Pulmonary artery endothelial cell (primary cell): ENCODE results near the gene PRKN. TPM values are rescaled to one million over a fixed set of nuclear protein-coding genes. Genes with fewer than 3 reads are reported as not detected.

Source experiments
- DNase-seq: peaks from one replicate; pipeline ENCODE4 v3.0.0-alpha.2; 2011; ENCODE audit warnings: low read depth, low spot score
- total RNA-seq: library from RNA; depleted of rRNA; stranded (reverse); fragments of >200 nt; gene quantifications from 2 replicates; pipeline ENCODE4 v1.2.3, GENCODE V29; 2014

Gene PRKN
- total RNA-seq, 1 donor from 2014 or later, result 0.59 TPM

DNA sequence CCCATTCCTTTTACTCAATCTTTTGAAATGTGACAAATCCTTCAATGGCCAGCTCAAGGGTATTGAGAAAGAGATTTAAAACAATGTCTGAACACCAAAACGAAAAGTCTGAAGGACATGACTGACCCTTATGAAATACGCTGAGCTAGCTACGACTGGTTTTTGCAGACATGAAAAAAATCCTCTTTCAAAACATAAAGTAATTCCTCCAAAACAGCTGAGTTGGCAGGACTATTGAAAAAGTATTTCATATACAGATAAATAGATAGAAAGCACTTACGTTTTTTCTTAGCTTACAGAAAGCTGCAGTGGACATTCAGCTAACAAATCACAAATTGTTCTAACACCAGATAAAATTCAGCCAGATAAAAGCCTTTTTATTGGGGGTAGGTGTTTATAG lies 751.0 kb downstream of the PRKN start:
- DNase-seq, result no peak

DNA sequence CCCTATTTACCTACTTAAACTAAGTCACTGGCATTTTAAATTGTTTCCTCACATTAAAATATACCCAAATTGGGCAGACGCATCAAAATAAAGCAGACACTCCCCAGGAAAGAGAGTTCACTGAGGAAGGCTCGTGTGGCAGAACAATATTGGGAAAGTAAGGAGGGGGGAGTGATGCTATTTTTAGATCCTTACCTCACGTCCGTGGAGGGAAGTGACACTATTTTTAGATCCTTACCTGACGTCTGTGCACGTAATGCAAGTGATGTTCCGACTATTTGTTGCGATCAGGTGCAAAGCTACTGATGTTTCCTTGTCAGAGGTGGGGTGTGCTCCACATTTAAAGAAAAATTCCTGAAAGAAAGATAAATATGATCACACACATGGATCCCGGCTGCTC lies 754.5 kb downstream of the PRKN start:
- no peak for DNase-seq

DNA sequence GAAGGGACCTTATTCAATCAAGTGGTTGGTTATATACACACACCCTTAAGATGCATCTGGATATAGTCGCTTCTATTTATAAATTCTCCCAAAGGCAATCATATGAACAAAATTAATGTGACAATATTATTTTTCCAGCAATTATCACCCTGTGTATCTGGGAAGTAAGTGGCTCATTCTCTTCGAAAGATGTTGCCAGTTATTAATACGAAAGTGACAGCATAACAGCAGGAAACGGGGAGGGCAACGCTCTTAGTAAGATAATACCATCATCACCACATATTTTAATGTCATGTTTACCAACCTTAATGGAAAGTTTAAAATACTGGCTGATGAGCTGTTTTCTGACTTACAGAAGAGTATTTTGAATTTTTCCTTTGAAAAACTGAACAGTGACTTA lies 756.5 kb downstream of the PRKN start:
- no peak for DNase-seq

DNA sequence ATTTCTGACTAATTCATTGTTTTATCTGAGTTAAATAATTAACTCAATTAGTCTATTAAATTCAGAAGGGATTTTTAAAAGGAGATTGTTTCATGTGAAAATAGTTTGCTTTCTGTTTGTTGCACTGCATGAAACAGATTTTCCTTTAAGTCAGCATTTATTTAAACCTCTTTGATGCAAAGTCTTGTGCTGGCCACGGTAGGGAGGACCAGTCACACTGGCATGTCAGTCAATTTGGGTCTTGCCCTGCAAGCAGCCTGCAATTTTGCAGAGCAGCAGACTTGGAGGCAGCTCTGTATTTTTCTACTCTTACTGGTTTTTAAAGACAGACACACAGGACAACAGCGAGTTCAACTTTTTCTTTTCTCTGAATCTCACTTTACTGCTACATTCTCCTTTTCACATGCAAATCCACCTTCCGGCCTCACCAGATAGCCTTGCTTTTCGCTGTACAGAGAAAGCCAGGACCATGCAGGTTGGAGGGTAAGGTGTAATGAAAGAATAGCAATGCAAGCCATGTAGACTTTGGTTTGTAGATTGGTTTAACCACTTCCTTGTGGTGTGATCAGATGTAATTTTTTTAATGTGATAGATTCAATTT lies 763.8 kb downstream of the PRKN start:
- no peak for DNase-seq

DNA sequence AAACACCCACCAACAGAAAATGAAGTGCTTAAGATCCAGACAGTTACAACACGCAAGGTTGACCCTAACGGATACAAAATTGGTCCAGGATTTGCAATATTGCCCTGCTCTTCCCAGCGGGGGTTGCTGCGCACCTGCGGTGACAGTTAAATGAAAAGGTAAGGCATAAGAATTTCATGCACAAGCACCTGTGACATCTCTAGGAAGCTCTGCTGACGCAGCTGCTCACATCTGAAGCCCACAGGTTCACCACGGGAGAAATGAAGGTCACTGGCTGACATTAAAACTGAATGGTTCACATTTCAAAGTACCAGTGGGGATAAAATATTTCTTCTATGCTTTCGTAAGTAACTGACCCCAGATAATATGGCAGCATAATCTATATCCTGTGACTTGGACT lies 764.4 kb downstream of the PRKN start:
- no peak for DNase-seq

DNA sequence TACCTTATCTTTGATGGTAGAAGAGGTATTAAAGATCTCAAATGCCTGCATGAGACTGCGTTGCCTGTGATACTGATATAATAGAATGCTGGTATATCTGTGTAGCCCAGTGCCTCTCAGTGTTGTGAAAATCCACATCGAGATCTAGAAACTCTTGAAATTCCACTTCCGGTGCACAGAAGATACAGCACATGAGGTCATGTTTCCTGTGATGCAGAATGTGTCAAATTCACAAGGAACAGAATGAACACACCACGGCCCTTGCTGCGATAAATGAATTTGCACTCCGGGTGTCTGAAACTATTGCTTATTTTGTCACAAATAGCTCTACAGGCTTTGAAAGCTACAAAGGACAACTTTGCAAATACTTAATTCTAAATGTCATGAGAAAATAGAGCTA lies 765.8 kb downstream of the PRKN start:
- DNase-seq, result no peak

DNA sequence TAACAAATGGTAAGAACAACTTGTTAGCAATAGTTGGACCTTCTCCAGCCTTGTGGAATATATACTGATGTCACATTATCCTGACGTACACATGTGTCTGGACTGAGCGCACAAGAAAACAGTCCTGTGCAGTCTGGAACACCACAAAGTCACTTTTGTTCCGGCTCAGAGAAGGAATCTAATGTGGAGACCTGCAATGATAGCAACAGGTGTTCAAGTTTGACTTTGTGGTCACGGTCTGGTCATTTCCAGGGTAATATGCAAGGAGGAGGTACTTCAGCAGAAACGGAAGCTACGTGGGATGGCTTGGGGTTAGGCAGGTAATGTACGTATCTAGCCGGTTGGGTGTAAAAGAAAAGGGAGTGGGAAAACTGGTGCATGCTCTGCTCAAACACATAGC lies 766.5 kb downstream of the PRKN start:
- no peak for DNase-seq

DNA sequence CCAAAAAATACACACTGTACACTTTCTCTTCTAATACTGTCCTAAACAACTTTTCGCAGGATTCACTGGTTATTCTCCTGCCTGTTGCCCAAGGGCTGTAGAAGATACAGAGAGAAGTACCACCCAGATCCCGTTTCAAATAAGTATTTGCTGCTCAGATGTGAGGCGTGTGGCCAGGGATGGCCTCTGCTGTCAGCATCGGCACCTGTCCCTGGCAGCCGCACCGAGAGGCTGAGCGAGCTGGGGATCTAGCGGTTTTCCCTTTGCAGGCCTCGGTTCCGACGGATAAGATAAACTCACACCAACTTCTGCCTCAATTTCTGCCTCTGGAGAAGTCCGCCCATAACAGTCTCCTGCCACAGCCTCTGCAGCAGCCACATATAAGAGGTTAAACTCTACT lies 768.5 kb downstream of the PRKN start:
- DNase-seq, result no peak

DNA sequence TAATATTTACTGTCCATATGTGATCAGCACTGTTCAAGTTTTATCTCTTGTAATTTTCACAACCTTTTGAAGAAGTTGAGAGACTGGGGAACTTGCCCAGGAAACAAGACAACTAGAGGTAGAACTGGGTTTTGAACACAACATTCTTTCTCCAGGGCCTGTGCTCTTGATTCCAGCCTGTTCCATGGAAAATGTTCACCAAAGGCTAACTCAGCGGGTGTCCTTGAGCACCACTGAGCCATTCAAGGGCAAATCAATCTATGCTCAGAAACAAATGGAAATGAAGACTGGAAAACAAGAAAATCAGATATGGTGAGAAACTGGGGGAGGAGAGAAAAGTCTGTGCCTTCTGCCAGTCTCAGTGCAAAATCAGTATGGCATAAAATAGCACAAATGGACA lies 771.5 kb downstream of the PRKN start:
- DNase-seq, result no peak

DNA sequence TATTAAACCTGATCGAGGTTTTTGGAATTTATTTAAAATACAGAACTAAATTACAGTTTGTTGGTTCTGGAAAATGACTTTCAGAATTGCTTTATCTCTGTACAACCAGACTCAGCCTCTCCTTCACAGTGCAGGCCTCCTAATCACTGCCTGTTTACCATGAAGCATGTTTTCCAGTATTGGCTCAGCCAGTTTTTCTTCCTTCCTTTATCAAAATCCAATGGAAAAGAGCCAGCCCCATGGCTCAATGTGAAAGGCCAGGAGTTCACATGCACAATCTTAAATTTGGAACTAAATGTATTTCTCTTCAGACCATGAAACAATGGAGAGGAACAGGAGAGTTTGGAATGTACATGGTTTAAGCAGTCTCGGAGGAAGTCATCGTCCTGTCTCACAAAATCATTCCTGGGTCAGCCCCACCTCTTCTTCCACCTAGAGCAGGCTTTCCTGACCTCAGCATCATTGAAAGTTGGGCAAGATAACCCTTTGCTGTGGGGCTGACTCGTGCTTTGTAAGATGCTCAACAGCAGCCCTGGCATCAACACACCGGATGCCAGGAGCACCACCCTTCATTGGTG lies 772.8 kb downstream of the PRKN start:
- no peak for DNase-seq

DNA sequence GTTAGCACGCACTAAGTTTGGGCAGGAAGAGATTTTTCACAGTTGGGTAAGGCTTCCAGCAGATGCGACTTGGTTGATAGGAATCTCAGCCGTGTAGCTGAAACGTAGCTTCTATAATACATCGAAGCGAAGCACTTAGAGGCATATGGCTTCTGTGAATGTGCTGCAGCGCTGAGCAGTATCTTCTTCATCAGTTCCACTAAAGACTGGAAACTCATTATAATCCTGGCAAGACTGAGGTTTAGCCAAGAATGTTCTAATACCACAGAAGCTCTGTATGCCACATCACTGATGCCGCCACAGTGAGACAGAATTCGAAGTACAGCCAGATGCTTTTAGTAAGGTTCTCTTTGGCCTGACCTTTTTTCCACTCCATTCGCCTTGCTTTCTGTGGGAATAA lies 773.5 kb downstream of the PRKN start:
- no peak for DNase-seq

DNA sequence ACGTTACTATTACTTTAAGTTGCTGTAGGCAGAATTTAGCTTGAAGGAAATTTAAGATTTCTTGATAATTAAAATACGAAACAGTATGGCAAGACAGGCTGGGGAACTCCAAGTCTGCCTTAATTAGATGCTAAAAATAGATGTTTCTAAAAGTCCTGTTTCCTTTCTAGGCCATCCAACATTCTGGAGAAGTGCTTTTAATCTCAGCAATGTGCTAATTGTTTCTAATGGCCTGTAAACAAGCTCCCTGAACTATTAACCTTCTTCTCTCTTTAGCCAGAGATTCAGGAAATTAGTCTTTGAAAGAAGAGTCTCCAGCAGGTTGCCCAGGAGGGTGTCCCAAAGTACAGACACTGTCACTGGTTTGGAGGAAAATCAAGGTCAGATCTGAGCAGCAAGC lies 776.4 kb downstream of the PRKN start:
- no peak for DNase-seq

DNA sequence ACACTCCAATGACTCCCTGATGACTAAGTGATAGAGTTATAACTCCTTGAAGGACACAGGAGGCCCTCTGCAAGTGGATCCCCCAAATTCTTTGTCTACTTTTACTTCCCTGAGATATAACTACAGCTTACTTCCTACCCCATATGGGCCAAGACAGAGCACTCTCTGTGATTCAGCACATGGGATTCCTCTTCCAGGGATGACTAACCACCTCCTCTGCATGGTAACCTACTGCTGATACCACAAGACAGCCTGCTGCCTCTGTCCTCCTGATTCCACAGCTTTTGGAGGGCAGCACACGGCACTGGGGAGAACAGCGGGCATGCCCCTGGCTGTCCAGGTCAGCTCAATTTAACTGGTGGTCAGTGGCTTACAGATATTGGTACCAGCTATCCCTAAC lies 778.0 kb downstream of the PRKN start:
- DNase-seq, result no peak

DNA sequence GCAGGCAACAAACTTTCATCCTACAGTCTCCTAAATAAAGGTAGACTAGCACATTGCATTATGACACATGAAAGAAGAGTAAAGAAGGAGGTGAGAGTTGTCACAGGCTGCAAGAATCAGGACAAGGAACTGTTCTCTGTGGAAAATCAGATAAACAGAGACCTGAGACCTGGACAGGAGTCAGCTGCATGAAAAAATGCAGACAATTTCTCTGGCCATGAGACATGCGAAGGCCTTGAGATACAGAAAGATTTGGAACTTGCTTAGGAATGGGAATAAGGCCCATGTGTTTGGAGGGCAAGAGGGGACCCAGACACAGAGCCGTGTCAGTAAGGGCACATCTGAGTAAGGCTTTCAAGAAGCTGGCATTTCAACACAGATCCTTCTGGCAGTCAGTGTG lies 779.1 kb downstream of the PRKN start:
- no peak for DNase-seq

DNA sequence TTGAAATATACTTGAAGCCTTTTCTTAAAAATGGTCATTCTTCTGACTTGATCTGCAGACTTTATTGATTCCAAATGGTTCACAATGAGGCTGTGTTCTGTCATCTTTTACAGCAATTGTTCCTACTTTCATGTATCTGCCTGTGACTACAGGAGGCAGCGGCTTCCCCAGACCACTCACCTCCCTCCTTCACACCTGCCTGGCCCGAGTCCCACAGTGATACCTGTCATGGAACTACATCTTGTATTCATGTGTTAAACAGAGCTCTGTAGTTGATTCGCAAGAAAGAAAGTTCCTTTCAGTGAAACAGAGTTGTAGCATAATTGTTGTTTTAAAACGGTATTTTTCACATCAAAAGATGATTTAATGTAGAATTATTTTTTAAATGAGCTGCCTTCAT lies 780.2 kb downstream of the PRKN start:
- no peak for DNase-seq

DNA sequence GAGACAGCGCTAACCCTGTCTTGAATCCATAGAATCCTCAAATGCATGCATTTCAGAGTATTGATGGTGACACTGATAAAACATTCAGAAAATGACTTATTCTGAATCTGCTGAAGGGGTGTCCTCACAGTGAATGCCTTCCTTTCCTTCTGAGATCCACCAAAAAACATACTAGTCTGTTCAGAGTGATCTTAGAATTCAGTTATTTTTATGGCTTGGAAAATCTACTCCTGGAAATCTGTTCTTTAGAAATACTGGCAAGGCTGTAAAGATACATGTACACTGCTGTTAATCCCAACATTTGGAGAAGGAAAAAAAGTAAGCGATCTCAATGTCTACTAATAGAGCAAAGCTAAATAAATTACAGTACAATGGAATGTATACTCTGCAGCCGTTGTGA lies 781.1 kb downstream of the PRKN start:
- no peak for DNase-seq

DNA sequence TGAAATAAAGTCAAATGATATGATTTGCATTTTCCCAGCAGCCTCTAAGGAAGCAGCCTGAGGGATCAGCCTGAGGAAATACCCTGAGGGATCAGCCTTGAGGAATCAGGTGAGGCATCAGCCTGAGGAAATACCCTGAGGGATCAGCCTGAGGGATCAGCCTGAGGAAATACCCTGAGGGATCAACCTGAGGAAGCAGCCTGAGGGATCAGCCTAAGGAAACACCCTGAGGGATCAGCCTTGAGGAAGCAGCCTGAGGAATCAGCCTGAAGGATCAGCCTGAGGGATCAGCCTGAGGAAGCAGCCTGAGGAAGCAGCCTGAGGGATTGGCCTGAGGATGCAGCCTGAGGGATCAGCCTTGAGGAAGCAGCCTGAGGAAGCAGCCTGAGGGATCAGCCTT lies 784.0 kb downstream of the PRKN start:
- no peak for DNase-seq

DNA sequence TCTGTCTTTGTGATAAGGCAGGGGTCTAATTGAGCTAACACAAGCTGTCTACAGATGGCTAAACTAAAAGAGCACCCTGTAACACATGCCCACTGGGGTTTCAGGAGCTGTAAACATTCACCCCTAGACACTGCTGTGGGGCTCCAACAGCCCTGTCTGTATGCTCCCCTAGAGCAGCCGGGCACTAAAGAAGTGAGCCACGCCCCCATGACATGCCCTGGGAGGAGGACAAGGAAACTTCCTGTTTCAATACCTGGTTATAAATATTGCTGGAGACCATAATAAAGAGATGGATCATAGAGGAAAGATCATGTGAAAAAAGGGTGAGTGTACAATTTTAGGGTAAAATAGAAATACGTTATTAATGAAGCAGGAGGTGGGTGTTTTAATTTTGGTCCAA lies 786.0 kb downstream of the PRKN start:
- no peak for DNase-seq

DNA sequence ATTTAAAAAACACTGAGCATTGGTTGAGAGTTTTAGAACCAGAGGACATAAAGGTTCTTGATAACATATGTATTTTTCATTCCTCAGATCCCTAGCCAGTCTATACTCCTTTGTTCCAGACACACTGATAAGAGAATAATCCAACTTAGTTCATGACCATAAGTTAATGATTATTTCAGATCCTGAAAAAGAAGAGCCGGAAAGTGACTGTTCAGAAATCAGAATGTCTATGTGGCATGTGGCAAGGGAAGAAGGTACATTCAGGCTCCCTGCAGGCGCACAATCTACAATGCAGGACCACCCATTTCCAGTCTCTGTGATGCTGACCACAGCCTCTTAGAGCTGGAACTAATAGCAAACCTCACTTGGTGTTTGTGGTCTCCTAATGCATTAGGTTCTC lies 787.0 kb downstream of the PRKN start:
- DNase-seq, result no peak

DNA sequence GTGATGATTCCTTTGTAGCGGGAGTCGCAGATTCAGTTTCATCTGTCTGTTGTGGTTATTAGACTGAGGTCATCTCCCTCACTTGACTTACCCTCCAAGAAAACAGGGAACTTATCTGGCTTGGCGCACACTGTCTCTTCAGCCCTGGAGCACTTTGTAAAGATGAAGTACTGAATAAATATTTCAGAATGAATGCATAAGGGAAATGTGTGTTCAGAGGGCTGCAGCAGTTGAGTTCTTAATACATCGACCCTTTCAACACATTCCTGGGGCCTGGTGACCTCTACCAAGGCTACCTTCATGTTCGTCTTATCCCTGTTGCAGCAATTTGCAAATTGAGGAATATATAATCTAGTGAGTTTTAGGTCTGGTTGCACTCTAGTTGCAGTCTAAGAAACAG lies 801.2 kb downstream of the PRKN start:
- DNase-seq, result no peak

DNA sequence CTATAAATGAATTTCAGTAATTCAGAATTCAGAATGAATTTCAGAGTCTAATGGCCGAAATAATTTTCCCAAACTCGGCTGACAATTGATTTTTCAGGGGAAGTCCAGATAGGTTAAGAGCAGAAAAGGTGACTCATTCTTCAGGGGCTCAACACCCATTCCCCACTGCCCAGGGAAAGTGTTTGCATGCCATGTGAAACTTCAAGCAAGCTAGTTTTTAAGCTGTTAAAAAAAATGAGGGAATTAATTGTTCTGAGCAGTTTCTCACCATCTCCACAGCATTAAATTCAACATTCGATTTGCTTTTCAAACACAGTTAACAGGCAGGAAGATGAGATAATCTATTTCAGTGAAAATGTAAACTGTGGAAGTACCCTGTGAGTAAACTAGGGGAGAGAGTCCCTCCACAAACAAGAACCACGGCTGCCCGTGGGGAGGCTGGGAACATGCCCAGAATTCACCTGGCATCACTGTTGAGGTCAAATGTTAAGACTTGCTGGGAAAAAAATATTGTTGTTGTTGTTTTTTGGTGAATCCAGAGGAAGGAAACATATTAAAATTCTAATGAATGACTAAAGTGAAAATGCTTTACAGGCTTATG lies 803.0 kb downstream of the PRKN start:
- no peak for DNase-seq

DNA sequence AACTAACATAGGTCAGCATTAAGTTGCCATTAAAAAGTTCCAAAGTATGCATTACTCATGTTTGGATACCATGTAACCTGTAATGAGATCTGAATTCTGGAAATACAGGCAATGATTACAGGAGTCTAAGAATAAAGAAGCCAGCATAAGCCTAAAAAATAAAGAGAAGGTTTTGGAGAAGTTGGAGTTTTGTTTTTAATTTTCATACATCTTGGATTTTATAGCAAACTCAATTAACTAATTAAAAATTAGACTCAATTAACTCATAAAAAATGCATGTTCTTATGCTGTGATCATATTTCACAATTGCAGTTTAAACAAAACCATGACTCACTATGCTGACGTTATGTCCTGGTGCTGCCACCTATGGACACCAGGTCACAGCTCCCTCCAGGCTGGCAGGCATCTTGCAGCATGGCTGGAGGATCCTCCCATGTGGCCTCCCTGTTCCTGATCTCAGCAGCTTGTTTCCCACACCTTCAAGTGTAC lies 804.9 kb downstream of the PRKN start:
- no peak for DNase-seq

DNA sequence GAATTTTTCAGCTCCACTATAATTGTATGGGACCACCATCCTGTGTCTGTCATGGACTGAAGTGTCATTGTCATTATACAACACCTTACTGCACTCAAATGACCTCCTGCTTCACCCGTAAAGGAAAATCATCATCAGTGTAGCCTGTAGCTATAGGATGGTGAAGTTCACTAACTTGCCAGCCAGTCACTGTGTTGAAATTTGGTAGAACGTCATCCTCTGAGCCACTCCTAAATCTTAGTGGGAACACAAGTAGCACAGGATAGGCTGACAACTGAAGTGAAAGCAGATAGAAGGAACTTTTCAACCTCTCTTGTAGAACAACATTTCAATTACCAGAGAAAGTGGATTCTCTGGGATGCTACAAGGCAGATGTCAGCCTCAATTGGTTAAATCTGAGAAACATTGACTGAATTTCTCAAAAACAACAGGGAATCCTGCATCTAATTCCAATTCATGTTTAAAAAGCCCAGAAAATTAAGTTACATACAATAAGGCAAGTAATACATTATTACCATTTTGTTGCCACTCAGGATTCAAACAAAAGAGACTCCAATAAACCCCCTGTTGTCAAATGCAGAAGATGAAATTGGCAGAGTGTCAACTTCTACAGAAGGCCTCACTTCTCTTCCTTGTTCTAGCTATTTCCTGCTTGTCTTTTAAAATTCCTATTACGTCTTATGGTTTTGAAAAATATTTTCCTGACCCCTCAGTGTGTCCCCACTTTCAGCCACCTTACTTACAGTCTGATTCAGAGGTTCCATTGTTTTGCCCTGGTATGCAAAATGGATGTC lies 805.8 kb downstream of the PRKN start:
- no peak for DNase-seq
